PFSK-1 (cell line): ENCODE measurements around the gene PNMA5.

Source experiments
- FOXP2 ChIP-seq: optimal IDR thresholded peaks from 2 replicates; pipeline ENCODE3; 2011; ENCODE audit warnings: borderline replicate concordance, control low read depth, inconsistent platforms; ENCODE audit not compliant: insufficient read depth; ENCODE audit errors: extremely low read length, extremely low read depth
- POLR2AphosphoS5 ChIP-seq: IDR thresholded peaks from 2 replicates; pipeline ENCODE4 v1.6.1; 2012; ENCODE audit warnings: low read depth, mild to moderate bottlenecking, control low read depth, low read length, moderate library complexity
- SIN3A ChIP-seq: IDR thresholded peaks from 2 replicates; pipeline ENCODE4 v1.6.1; 2012; ENCODE audit warnings: mild to moderate bottlenecking, low read length, moderate library complexity, borderline replicate concordance; ENCODE audit not compliant: insufficient read depth
- TAF1 ChIP-seq: IDR thresholded peaks from 2 replicates; pipeline ENCODE4 v1.6.1; 2012; ENCODE audit warnings: low read length, control low read depth, borderline replicate concordance; ENCODE audit not compliant: insufficient read depth
- TF ChIP-seq, protein P1 (sequence below), 2 experiments: IDR thresholded peaks; 2 replicates each; pipeline versions ENCODE4 v1.6.1 to v1.8.0; 2011 to 2012; ENCODE audit warnings: low read depth in 2 of 2, low read length in 2 of 2, control low read depth in 1 of 2, inconsistent platforms in 1 of 2, mild to moderate bottlenecking in 1 of 2, moderate library complexity in 1 of 2; ENCODE audit not compliant: insufficient read depth in 1 of 2

Gene PNMA5

GRCh38 chrX:152950786-152951185 is 43.1 kb downstream of the PNMA5 start:
- TF ChIP-seq SIN3A (no peak), POLR2AphosphoS5 (no peak), TAF1 (no peak), FOXP2 (no peak)
- TF ChIP-seq, protein P1, sequence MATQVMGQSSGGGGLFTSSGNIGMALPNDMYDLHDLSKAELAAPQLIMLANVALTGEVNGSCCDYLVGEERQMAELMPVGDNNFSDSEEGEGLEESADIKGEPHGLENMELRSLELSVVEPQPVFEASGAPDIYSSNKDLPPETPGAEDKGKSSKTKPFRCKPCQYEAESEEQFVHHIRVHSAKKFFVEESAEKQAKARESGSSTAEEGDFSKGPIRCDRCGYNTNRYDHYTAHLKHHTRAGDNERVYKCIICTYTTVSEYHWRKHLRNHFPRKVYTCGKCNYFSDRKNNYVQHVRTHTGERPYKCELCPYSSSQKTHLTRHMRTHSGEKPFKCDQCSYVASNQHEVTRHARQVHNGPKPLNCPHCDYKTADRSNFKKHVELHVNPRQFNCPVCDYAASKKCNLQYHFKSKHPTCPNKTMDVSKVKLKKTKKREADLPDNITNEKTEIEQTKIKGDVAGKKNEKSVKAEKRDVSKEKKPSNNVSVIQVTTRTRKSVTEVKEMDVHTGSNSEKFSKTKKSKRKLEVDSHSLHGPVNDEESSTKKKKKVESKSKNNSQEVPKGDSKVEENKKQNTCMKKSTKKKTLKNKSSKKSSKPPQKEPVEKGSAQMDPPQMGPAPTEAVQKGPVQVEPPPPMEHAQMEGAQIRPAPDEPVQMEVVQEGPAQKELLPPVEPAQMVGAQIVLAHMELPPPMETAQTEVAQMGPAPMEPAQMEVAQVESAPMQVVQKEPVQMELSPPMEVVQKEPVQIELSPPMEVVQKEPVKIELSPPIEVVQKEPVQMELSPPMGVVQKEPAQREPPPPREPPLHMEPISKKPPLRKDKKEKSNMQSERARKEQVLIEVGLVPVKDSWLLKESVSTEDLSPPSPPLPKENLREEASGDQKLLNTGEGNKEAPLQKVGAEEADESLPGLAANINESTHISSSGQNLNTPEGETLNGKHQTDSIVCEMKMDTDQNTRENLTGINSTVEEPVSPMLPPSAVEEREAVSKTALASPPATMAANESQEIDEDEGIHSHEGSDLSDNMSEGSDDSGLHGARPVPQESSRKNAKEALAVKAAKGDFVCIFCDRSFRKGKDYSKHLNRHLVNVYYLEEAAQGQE (IDR thresholded peaks at IDR 0.05; ENCODE audit: insufficient read depth in 1 of 2, low read depth in 2 of 2, low read length in 2 of 2), result no peak

DNA sequence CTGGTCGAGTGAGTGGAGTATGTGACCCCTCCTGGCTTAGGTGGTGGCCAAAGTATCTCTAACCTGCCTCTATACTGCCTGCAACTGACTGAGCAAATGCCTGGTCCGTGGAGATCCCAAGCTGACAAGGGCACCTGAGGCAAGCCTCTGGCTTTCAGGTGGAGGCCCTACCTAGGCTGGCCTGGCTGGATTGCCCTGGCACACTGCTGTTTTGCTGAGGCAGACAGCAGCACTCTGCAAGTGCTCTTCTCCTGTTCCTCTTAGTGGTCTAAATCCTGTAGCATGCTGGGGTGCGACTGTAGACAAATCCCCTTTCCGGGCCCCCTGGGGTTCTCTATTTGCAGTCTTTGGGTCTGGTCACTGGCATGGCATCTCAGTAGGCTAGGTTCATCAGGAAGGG is 44.8 kb downstream of the PNMA5 start:
- TF ChIP-seq SIN3A (no peak), TAF1 (no peak), POLR2AphosphoS5 (no peak), FOXP2 (no peak)
- TF ChIP-seq, protein P1 (IDR thresholded peaks at IDR 0.05; ENCODE audit: insufficient read depth in 1 of 2, low read depth in 2 of 2, low read length in 2 of 2), result no peak

DNA sequence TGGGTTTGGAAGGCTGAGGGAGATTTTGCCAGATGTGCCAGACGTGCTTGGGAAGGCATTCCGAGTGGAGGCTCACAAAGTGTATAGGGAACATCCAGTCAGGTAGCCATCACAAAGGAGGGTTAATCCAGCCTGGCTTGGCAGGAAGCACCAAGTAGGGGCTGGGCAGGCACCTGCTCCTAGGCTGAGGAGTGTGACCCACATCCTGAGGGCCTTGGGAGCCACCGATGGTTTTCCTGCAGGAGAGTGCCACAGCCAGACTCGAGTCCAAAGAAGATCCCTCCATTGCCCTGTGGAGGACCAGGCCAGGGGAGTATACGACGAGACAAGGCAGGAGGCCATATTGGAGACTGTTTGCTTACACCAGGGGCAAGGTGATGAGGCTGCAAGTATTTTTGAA is 47.2 kb downstream of the PNMA5 start:
- TF ChIP-seq POLR2AphosphoS5, result no peak
- TF ChIP-seq FOXP2, result no peak
- no peak for TF ChIP-seq SIN3A
- TF ChIP-seq, protein P1 (IDR thresholded peaks at IDR 0.05; ENCODE audit: insufficient read depth in 1 of 2, low read depth in 2 of 2, low read length in 2 of 2), result no peak
- TF ChIP-seq TAF1, result no peak

DNA sequence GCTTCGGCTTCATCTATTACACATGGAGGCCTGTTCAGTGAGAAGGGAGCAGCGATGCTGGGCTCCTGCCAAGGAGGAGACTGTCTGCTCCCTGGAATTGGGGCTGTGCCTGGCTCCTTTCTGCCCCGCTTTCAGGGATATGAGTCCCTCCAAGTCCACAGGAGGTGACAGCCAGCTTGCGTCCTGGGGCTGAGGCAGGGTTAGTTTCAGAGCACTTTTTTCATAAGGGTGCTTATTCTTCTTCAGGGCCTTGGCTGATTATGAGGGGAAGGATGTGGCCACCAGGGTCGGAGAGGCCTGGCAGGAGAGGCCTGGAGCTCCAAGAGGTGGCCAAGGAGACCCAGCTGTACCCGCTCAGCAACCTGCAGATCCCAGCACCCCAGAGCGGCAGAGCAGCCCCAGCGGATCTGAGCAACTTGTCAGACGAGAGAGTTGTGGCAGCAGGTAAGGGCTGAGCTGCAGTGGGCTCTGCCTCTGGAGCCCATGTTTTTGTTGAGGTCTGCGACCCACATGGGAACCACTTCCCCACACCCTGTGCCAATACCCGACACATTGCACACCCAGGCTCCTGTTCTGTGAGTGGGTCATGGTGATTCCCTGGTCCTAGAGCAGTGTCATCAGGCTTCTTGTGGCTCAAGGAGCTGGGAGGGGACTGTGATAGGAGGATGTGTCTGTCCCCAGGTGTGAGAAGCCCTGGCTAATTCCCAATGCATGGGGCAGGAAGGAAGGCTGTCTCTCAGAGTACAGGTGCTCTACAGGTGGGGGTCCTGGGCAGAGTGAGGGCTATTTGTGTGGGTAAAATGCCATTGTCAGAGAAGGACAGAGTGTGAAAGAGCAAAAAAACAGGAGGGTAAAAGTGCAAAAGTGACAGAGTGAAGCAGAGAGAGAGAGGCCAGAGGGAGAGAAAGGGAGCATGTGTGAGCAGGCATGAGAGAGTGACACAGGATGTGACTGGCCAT is 48.6 kb downstream of the PNMA5 start:
- TF ChIP-seq SIN3A, result no peak

DNA sequence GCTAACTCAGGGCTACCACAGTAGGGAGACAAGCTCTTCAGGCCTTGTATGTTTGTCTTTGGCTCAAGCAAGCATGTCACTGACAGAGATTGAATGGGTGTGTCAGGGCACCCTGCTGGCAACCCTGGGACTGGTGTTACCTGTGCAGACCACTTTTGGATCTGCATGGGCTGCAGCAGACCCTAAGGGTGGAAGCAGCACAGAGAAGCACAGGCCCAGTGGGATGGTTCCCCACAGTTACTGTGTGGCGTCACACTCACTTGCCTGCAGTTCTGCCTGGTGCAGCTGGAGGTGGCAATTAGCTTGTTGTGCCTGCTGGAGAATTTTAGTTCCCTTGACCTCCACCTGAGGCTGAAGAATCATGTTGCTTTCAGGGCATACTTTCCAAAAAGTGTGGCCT is 50.1 kb downstream of the PNMA5 start:
- TF ChIP-seq TAF1, result no peak
- no peak for TF ChIP-seq FOXP2
- no peak for TF ChIP-seq POLR2AphosphoS5
- no peak for TF ChIP-seq SIN3A
- TF ChIP-seq, protein P1 (IDR thresholded peaks at IDR 0.05; ENCODE audit: insufficient read depth in 1 of 2, low read depth in 2 of 2, low read length in 2 of 2), result no peak
